OCI-LY3 (cell line): ENCODE results near the gene CTPS1.

Experiments used
- H2AFZ ChIP-seq: fragments of 200-600, 300-600 bp; shearing (Covaris generic); 2 replicates; pipeline ENCODE4 v1.6.0; 2014; ENCODE audit warnings: antibody characterized with exemption, low read depth, low read length
- H3K27ac ChIP-seq: fragments of 200-600, 300-600 bp; sonication (generic); 2 replicates; pipeline ENCODE4 v1.5.1; 2014; ENCODE audit warnings: mild to moderate bottlenecking, low read length, moderate library complexity, mixed read lengths
- H3K27me3 ChIP-seq: fragments of 200-600, 300-600 bp; sonication (generic); 2 replicates; pipeline ENCODE4 v1.6.1; 2014; ENCODE audit warnings: low read depth, low read length, mixed read lengths
- H3K36me3 ChIP-seq: fragments of 200-600, 300-600 bp; sonication (generic); replicated peaks from 2 replicates; pipeline ENCODE3; 2014; ENCODE audit warnings: low read depth, low read length, mixed read lengths
- H3K4me1 ChIP-seq: fragments of 300-600, 200-600 bp; sonication (generic); 2 replicates; pipeline ENCODE4 v1.6.1; 2014; ENCODE audit warnings: low read length, mixed read lengths
- H3K4me2 ChIP-seq: fragments of 200-600, 300-600 bp; sonication (generic); 2 replicates; pipeline ENCODE4 v1.6.1; 2014; ENCODE audit warnings: low read length, mixed read lengths
- H3K4me3 ChIP-seq: fragments of 300-600, 200-600 bp; sonication (generic); 2 replicates; pipeline ENCODE4 v1.5.1; 2014; ENCODE audit warnings: antibody characterized with exemption, mild to moderate bottlenecking, low read length, moderate library complexity
- H3K79me2 ChIP-seq: fragments of 300-600, 200-600 bp; shearing (Covaris generic); 2 replicates; pipeline ENCODE4 v1.6.1; 2014; ENCODE audit warnings: mild to moderate bottlenecking, low read length, mixed read lengths
- H3K9ac ChIP-seq: fragments of 300-600, 200-600 bp; shearing (Covaris generic); 2 replicates; pipeline ENCODE4 v1.6.0; 2014; ENCODE audit warnings: mild to moderate bottlenecking, low read length, moderate library complexity
- H3K9me3 ChIP-seq: fragments of 200-600, 300-600 bp; shearing (Covaris generic); 2 replicates; pipeline ENCODE4 v1.6.1; 2014; ENCODE audit warnings: low read length, mixed read lengths; ENCODE audit not compliant: insufficient read depth
- H4K20me1 ChIP-seq: fragments of 200-600, 300-600 bp; sonication (generic); 2 replicates; pipeline ENCODE4 v1.6.1; 2016; ENCODE audit warnings: low read length, mixed read lengths; ENCODE audit not compliant: insufficient read depth
- CTCF ChIP-seq: fragments of 200-600, 300-600 bp; sonication (generic); IDR thresholded peaks from 2 replicates; pipeline ENCODE4 v1.5.1; 2014; ENCODE audit warnings: antibody characterized with exemption, low read length, low read depth
- EZH2phosphoT487 ChIP-seq: fragments of 200-600 bp; shearing (Covaris generic); IDR thresholded peaks from 2 replicates; pipeline ENCODE4 v1.6.1; 2018; ENCODE audit warnings: antibody characterized with exemption, mixed run types, low read depth

CTPS1 gene

GRCh38 chr1:40932006-40932405 lies 47.5 kb upstream of the CTPS1 start:
- no peak overlapping the region for H3K9ac ChIP-seq
- H3K4me1 ChIP-seq: peaks cover 25% of the 10 kb centered on the region
- no peaks in the 10 kb centered on the region for H3K79me2 ChIP-seq
- no peaks in the 10 kb centered on the region for H4K20me1 ChIP-seq
- no peaks in the 10 kb centered on the region for H3K27me3 ChIP-seq
- no peaks in the 10 kb centered on the region for H3K36me3 ChIP-seq
- TF ChIP-seq CTCF (no peak), EZH2phosphoT487 (no peak)
- H2AFZ ChIP-seq: no peak overlapping the region
- no peak overlapping the region for H3K4me2 ChIP-seq
- H3K4me3 ChIP-seq: no peak overlapping the region
- no peak overlapping the region for H3K27ac ChIP-seq
- no peaks in the 10 kb centered on the region for H3K9me3 ChIP-seq

GRCh38 chr1:40936931-40937339 lies 42.6 kb upstream of the CTPS1 start:
- H3K4me1 ChIP-seq: no peaks in the 10 kb centered on the region
- no peaks in the 10 kb centered on the region for H3K9me3 ChIP-seq

GRCh38 chr1:40938393-40938792 lies 41.1 kb upstream of the CTPS1 start:
- Histone ChIP-seq H4K20me1 (no peaks in the 10 kb centered on the region), H3K9me3 (no peaks in the 10 kb centered on the region), H3K4me1 (no peaks in the 10 kb centered on the region), H3K79me2 (no peaks in the 10 kb centered on the region), H2AFZ (no peak overlapping the region), H3K4me2 (no peak overlapping the region), H3K27me3 (no peaks in the 10 kb centered on the region), H3K36me3 (no peaks in the 10 kb centered on the region), H3K9ac (no peak overlapping the region), H3K4me3 (no peak overlapping the region), H3K27ac (no peak overlapping the region)
- TF ChIP-seq CTCF (no peak), EZH2phosphoT487 (no peak)

More at GRCh38 chr1:40936931-40937339, 42.6 kb upstream of the CTPS1 start:
- Histone ChIP-seq H3K4me2 (no peak overlapping the region), H4K20me1 (no peaks in the 10 kb centered on the region), H3K4me3 (no peak overlapping the region), H3K27ac (no peak overlapping the region), H2AFZ (no peak overlapping the region), H3K79me2 (no peaks in the 10 kb centered on the region), H3K27me3 (no peaks in the 10 kb centered on the region), H3K36me3 (no peaks in the 10 kb centered on the region), H3K9ac (no peak overlapping the region)
- TF ChIP-seq CTCF (no peak), EZH2phosphoT487 (no peak)

- H2AFZ ChIP-seq: no peak overlapping the region
- H3K9me3 ChIP-seq: no peaks in the 10 kb centered on the region
- TF ChIP-seq EZH2phosphoT487 (no peak), CTCF (no peak)
- H4K20me1 ChIP-seq: no peaks in the 10 kb centered on the region
- no peak overlapping the region for H3K9ac ChIP-seq
- H3K4me1 ChIP-seq: no peaks in the 10 kb centered on the region
- no peak overlapping the region for H3K4me3 ChIP-seq
- no peak overlapping the region for H3K4me2 ChIP-seq
- H3K27ac ChIP-seq: no peak overlapping the region
- H3K27me3 ChIP-seq: no peaks in the 10 kb centered on the region
- H3K36me3 ChIP-seq: no peaks in the 10 kb centered on the region
- no peaks in the 10 kb centered on the region for H3K79me2 ChIP-seq
These were observed 40.0 kb upstream of the CTPS1 start for GRCh38 chr1:40939320-40940059.
